ENCODE data around the gene LENEP. TPM values are rescaled to one million over a fixed set of nuclear protein-coding genes. Genes with fewer than 3 reads are reported as not detected.
"Not testable (repeated sequence)": the region's sequence is repeated elsewhere in the genome, so short reads cannot be mapped to it uniquely, and the experiment has no call there.

LENEP gene
- total RNA-seq, 4 donors from 2014 or later: not detected

DNA sequence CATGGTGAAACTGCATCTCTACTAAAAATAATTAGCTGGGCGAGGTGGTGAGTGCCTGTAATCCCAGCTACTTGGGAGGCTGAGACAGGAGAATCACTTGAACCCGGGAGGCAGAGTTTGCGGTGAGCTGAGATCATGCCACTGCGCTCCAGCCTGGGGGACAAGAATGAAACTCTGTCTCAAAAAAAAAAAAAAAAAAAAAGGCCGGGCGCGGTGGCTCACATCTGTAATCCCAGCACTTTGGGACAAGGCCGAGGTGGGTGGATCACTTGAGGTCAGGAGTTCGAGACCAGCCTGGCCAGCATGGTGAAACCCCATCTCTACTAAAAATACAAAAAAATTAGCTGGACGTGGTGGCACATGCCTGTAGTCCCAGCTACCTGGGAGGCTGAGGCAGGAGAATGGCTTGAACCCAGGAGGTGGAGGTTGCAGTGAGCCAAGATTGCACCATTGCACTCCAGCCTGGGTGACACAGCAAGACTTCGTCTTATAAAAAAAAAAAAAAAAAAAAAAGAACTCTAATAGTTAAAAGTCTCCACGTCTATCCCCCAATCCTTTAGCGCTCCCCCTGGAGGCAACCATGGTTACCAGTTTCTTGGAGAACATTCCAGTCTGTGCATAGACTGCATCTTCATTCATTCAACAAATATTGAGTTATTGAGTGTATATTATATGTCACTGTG lies 2.1 kb downstream of the LENEP start:
- not testable (repeated sequence) for H3K27ac ChIP-seq; H3K9me3 ChIP-seq; H3K27me3 ChIP-seq; H3K36me3 ChIP-seq; H3K4me3 ChIP-seq (replicated peaks in 1 of 3)
- H3K4me1 ChIP-seq: peaks cover 15 to 16% of the 10 kb centered on the region in 2 donors
- intact Hi-C loops (cut with DNase I): loop anchor here (5.0 kb wide), 1 partner anchor 33 kb away; the partner anchor contains the start of gene PYGO2
- 66 to 67% methylated on average over 13 of the region's 13 CpGs for WGBS, 2 donors
- DNase-seq: peak; percentile 69 to 75
- TF ChIP-seq, protein P1, sequence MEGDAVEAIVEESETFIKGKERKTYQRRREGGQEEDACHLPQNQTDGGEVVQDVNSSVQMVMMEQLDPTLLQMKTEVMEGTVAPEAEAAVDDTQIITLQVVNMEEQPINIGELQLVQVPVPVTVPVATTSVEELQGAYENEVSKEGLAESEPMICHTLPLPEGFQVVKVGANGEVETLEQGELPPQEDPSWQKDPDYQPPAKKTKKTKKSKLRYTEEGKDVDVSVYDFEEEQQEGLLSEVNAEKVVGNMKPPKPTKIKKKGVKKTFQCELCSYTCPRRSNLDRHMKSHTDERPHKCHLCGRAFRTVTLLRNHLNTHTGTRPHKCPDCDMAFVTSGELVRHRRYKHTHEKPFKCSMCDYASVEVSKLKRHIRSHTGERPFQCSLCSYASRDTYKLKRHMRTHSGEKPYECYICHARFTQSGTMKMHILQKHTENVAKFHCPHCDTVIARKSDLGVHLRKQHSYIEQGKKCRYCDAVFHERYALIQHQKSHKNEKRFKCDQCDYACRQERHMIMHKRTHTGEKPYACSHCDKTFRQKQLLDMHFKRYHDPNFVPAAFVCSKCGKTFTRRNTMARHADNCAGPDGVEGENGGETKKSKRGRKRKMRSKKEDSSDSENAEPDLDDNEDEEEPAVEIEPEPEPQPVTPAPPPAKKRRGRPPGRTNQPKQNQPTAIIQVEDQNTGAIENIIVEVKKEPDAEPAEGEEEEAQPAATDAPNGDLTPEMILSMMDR (IDR thresholded peaks at IDR 0.05): peak in 2 of 6 experiments; percentile 27 to 35

GRCh38 chr1:154996966-154997701 lies 3.7 kb downstream of the LENEP start:
- Histone ChIP-seq H3K27ac (no peak overlapping the region), H3K27me3 (no peaks in the 10 kb centered on the region), H3K4me3 (replicated peaks in 1 of 3) (no peak overlapping the region), H3K36me3 (no peaks in the 10 kb centered on the region), H3K9me3 (no peaks in the 10 kb centered on the region), H3K4me1 (peaks cover 15 to 16% of the 10 kb centered on the region in 2 donors)
- no peak for DNase-seq
- 82 to 83% methylated on average over 15 of the region's 15 CpGs for WGBS, 2 donors
- TF ChIP-seq POLR2A (IDR thresholded peaks at IDR 0.05): no peak
- TF ChIP-seq, protein P1 (IDR thresholded peaks at IDR 0.05): no peak
- intact Hi-C loops (cut with DNase I): loop anchor here (5.0 kb wide), 1 partner anchor 35 kb away; the partner anchor contains the start of gene PYGO2

GRCh38 chr1:154998201-154998780 lies 4.9 kb downstream of the LENEP start:
- H3K27me3 ChIP-seq: no peaks in the 10 kb centered on the region
- DNase-seq: no peak
- no peaks in the 10 kb centered on the region for H3K36me3 ChIP-seq
- intact Hi-C loops (cut with DNase I): loop anchor here (5.0 kb wide), 1 partner anchor 36 kb away; the partner anchor contains the start of gene PYGO2
- H3K27ac ChIP-seq: no peak overlapping the region
- no peaks in the 10 kb centered on the region for H3K9me3 ChIP-seq
- H3K4me1 ChIP-seq: peaks cover 15 to 16% of the 10 kb centered on the region in 2 donors
- 76 to 78% methylated on average over 16 of the region's 16 CpGs for WGBS, 2 donors
- no peak for TF ChIP-seq POLR2A (IDR thresholded peaks at IDR 0.05)
- TF ChIP-seq, protein P1 (IDR thresholded peaks at IDR 0.05): no peak
- H3K4me3 ChIP-seq (replicated peaks in 1 of 3): no peak overlapping the region

DNA sequence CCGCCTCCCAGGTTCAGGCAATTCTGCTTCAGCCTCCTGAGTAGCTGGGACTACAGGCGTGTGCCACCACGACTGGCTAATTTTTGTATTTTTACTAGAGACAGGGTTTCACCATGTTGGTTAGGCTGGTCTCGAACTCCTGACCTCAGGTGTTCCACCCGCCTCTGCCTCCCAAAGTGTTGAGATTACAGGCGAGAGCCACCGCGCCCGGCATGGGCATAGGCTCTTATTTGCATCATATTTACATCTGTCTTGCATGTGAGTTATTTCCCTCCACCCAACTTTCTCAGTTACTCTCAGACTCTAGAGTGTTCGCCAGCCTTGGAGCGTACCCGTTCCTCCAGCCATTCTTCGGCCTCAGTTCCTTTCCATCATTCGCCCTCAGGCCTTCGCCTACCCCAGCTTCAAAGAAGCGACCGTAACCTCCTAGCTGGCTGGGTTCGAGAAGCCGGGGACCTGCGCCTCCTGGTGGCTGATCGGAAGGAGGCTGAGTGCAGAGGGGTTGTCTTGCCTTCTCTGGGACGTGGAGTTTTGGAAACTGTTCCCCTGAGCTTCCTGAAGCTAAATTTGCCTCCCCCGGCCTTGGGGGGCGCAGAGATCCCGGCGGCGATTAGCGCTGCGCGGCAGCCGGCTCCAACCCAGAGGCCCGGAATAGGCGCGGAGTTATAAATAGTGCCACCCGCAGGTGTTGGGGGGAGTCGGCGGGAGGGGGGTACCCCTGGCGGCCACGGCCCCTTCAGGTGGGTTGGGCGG lies 5.6 kb downstream of the LENEP start:
- intact Hi-C loops (cut with DNase I): loop anchor here (5.0 kb wide), 1 partner anchor 37 kb away; the partner anchor contains the start of gene PYGO2
- peak in 1 of 2 donors; percentile 51 for DNase-seq
- no peaks in the 10 kb centered on the region for H3K27me3 ChIP-seq
- 21 to 22% methylated on average over 30 to 31 of the region's 40 CpGs for WGBS, 2 donors
- no peaks in the 10 kb centered on the region for H3K9me3 ChIP-seq
- peaks cover 16 to 18% of the 10 kb centered on the region in 2 donors for H3K4me1 ChIP-seq
- no peaks in the 10 kb centered on the region for H3K36me3 ChIP-seq
- peak overlapping the region in 2 of 3 donors; percentile 95 to 99 for H3K27ac ChIP-seq
- TF ChIP-seq POLR2A (IDR thresholded peaks at IDR 0.05): no peak
- TF ChIP-seq, protein P1 (IDR thresholded peaks at IDR 0.05): peak; percentile 33 to 70 (median 63)
- H3K4me3 ChIP-seq (replicated peaks in 1 of 3): peak overlapping the region in 1 of 3 donors; percentile 86
